Ishikawa (cell line): ENCODE results near the gene TMEM183A.

ENCODE experiments used
- CEBPB ChIP-seq: IDR thresholded peaks from 2 replicates; pipeline ENCODE4 v1.6.1; 2012
- CREB1 ChIP-seq: IDR thresholded peaks from 2 replicates; pipeline ENCODE4 v1.6.1; 2012; ENCODE audit warnings: low read depth
- EGR1 ChIP-seq: IDR thresholded peaks from 2 replicates; pipeline ENCODE4 v1.6.1; 2012
- EP300 ChIP-seq: IDR thresholded peaks from 2 replicates; pipeline ENCODE4 v1.6.1; 2012; ENCODE audit warnings: borderline replicate concordance
- FOXM1 ChIP-seq: IDR thresholded peaks from 2 replicates; pipeline ENCODE4 v1.6.1; 2012; ENCODE audit warnings: low read depth, borderline replicate concordance
- MAX ChIP-seq: IDR thresholded peaks from 2 replicates; pipeline ENCODE4 v1.6.1; 2012
- NFIC ChIP-seq: IDR thresholded peaks from 2 replicates; pipeline ENCODE4 v1.6.1; 2012
- RAD21 ChIP-seq: IDR thresholded peaks from 2 replicates; pipeline ENCODE4 v1.6.1; 2012; ENCODE audit warnings: low read depth
- REST ChIP-seq: IDR thresholded peaks from 2 replicates; pipeline ENCODE4 v1.6.1; 2012; ENCODE audit warnings: low read depth, mild to moderate bottlenecking
- TAF1 ChIP-seq: IDR thresholded peaks from 2 replicates; pipeline ENCODE4 v1.6.1; 2012; ENCODE audit warnings: low read depth, mild to moderate bottlenecking
- TCF12 ChIP-seq: IDR thresholded peaks from 2 replicates; pipeline ENCODE4 v1.6.1; 2012; ENCODE audit warnings: low read depth
- TEAD4 ChIP-seq: IDR thresholded peaks from 2 replicates; pipeline ENCODE4 v1.6.1; 2012
- USF1 ChIP-seq: IDR thresholded peaks from 2 replicates; pipeline ENCODE4 v1.6.1; 2012
- YY1 ChIP-seq: IDR thresholded peaks from 2 replicates; pipeline ENCODE4 v1.6.1; 2012; ENCODE audit warnings: low read depth
- ZBTB7A ChIP-seq: IDR thresholded peaks from 2 replicates; pipeline ENCODE4 v1.6.1; 2012; ENCODE audit warnings: low read depth

Gene TMEM183A

GRCh38 chr1:203031467-203031866, 24.3 kb downstream of the TMEM183A start:
- no peak for TF ChIP-seq EP300
- TF ChIP-seq TEAD4 = no peak
- TF ChIP-seq RAD21 = peak; percentile 19; the same call in 1 of the 2 replicates
- TF ChIP-seq CEBPB = no peak
- TF ChIP-seq USF1 = no peak
- TF ChIP-seq YY1 = no peak
- TF ChIP-seq REST = no peak

- TF ChIP-seq TEAD4 (no peak), NFIC (no peak), EP300 (no peak), EGR1 (no peak), YY1 (no peak), ZBTB7A (no peak), RAD21 (no peak), TAF1 (no peak), CREB1 (no peak), REST (no peak), FOXM1 (no peak), USF1 (no peak), MAX (no peak), TCF12 (no peak), CEBPB (no peak)
These were observed 26.1 kb downstream of the TMEM183A start for GRCh38 chr1:203033287-203033686.

- TF ChIP-seq ZBTB7A = no peak
- no peak for TF ChIP-seq TCF12
- no peak for TF ChIP-seq CEBPB
- no peak for TF ChIP-seq REST
- TF ChIP-seq YY1 = no peak
- TF ChIP-seq EGR1 = no peak
- TF ChIP-seq EP300 = no peak
- TF ChIP-seq NFIC = no peak
- no peak for TF ChIP-seq TEAD4
- TF ChIP-seq FOXM1 = no peak
- no peak for TF ChIP-seq CREB1
- no peak for TF ChIP-seq MAX
- no peak for TF ChIP-seq TAF1
- no peak for TF ChIP-seq USF1
- no peak for TF ChIP-seq RAD21
These were observed 26.7 kb downstream of the TMEM183A start for GRCh38 chr1:203033917-203034316.

GRCh38 chr1:203034422-203035110, 27.4 kb downstream of the TMEM183A start:
- TF ChIP-seq REST (no peak), EP300 (no peak), USF1 (no peak), CREB1 (no peak), FOXM1 (no peak), RAD21 (no peak), MAX (no peak), TCF12 (no peak), TEAD4 (no peak), EGR1 (no peak), TAF1 (no peak), YY1 (no peak), NFIC (no peak), ZBTB7A (no peak), CEBPB (no peak)
